ENCODE measurements around the gene SLC26A3. TPM values are rescaled to one million over a fixed set of nuclear protein-coding genes. Genes with fewer than 3 reads are reported as not detected.
A peak's percentile ranks its signal among the peaks of the same experiment; 100 is the strongest.

SLC26A3 gene
- total RNA-seq, 4 donors from 2014 or later = 4.5 to 13.1 (median 10.4) TPM

DNA sequence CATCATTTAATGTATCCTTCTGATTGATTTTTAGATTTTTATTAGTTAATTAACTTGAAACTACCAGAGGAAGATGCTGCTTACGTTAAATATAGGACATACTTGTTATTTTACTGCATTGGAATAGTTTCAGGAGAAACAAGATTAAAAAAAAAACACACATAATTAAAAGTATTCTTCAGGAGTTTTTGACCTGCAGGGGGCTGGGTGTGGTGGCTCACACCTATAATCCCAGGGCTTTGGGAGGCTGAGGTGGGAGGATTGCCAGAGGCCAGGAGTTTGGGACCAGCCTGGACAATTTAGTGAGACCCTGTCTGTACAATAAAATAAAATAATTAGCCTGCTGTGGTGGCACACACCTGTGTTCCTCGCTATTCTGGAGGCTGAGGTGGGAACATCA is 48.4 kb downstream of the SLC26A3 start:
- peak overlapping the region in 3 of 4 donors; percentile 1 to 23 (median 12) for H3K27ac ChIP-seq (replicated peaks in 1 of 4)
- no peaks in the 10 kb centered on the region for H3K9me3 ChIP-seq
- WGBS = 93% methylated on average over 2 of the region's 2 CpGs
- peaks cover 0 to 19% (median 4%) of the 10 kb centered on the region in 4 donors for H3K4me1 ChIP-seq
- H3K4me3 ChIP-seq = no peak overlapping the region
- no peaks in the 10 kb centered on the region for H3K27me3 ChIP-seq
- H3K36me3 ChIP-seq = peaks cover 68 to 100% (median 87%) of the 10 kb centered on the region in 4 donors
- no peak for DNase-seq (ENCODE audit: extremely low spot score)
- no peak for TF ChIP-seq POLR2AphosphoS5 (IDR thresholded peaks at IDR 0.05)
- TF ChIP-seq POLR2A (IDR thresholded peaks at IDR 0.05; ENCODE audit: low read depth) = no peak
- no peak for TF ChIP-seq EP300 (IDR thresholded peaks at IDR 0.05)
- TF ChIP-seq, protein P1, sequence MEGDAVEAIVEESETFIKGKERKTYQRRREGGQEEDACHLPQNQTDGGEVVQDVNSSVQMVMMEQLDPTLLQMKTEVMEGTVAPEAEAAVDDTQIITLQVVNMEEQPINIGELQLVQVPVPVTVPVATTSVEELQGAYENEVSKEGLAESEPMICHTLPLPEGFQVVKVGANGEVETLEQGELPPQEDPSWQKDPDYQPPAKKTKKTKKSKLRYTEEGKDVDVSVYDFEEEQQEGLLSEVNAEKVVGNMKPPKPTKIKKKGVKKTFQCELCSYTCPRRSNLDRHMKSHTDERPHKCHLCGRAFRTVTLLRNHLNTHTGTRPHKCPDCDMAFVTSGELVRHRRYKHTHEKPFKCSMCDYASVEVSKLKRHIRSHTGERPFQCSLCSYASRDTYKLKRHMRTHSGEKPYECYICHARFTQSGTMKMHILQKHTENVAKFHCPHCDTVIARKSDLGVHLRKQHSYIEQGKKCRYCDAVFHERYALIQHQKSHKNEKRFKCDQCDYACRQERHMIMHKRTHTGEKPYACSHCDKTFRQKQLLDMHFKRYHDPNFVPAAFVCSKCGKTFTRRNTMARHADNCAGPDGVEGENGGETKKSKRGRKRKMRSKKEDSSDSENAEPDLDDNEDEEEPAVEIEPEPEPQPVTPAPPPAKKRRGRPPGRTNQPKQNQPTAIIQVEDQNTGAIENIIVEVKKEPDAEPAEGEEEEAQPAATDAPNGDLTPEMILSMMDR (IDR thresholded peaks at IDR 0.05) = peak in 1 of 3 experiments; percentile 11
- intact Hi-C loops (cut with DNase I) = no loop called here

GRCh38 chr7:107751113-107751512 is 51.9 kb downstream of the SLC26A3 start:
- peaks cover 50 to 74% (median 61%) of the 10 kb centered on the region in 4 donors for H3K36me3 ChIP-seq
- TF ChIP-seq POLR2AphosphoS5 (IDR thresholded peaks at IDR 0.05) = no peak
- no peak for TF ChIP-seq EP300 (IDR thresholded peaks at IDR 0.05)
- TF ChIP-seq, protein P1 (IDR thresholded peaks at IDR 0.05) = no peak
- TF ChIP-seq POLR2A (IDR thresholded peaks at IDR 0.05; ENCODE audit: low read depth) = no peak
- H3K27ac ChIP-seq (replicated peaks in 1 of 4) = no peak overlapping the region
- H3K27me3 ChIP-seq = no peaks in the 10 kb centered on the region
- H3K4me3 ChIP-seq = no peak overlapping the region
- WGBS = 93% methylated on average over 7 of the region's 7 CpGs
- no peaks in the 10 kb centered on the region for H3K9me3 ChIP-seq
- peaks cover 11 to 38% (median 33%) of the 10 kb centered on the region in 4 donors for H3K4me1 ChIP-seq
- no peak for DNase-seq (ENCODE audit: extremely low spot score)
- intact Hi-C loops (cut with DNase I) = no loop called here

DNA sequence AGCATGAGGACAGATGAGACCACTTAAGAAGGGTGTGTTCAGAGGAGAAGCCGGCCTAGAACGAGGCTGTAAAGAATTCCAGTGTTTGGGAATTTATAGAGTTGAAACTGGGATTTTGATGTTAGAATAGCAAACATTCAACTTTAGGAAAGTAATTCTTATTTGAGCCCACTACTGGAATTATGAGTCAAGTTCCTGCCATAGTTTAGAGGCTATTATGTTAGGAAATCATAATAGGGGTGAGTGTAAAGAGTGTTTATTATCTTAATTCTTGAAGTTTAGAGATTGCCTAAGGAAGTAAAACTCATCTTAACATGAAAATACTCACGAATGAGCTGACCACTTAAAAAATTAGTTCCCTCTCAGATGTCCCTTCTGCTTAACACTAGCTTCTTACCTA is 57.0 kb downstream of the SLC26A3 start:
- peaks cover 27 to 55% (median 53%) of the 10 kb centered on the region in 4 donors for H3K4me1 ChIP-seq
- intact Hi-C loops (cut with DNase I) = loop anchor here (10.0 kb wide), 1 partner anchor 269 kb away; no protein-coding TSS in a partner anchor
- peak overlapping the region; percentile 80 to 94 (median 88) for H3K4me3 ChIP-seq

DNA sequence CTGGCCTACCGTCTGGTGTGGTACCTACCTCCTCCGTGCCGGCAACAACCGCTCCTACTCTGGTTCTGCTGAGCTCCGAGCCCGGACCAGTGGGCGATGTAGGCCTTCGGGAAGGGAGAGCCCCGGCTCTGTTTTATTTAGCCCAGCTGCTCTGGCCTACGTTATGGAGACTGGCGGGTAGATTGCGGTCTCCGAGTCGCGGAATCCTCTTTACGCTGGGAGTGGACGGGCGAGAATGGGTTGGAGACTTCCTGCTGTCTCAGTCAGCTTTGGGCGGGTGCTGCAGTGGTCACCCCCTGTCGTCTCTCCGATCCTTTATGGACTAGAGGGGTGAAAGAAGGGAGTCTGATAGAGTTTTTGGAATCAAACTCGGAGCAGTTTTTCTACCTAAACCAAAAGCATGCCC is 58.7 kb downstream of the SLC26A3 start:
- DNase-seq (ENCODE audit: extremely low spot score) = no peak
- H3K9me3 ChIP-seq = no peaks in the 10 kb centered on the region
- TF ChIP-seq POLR2A (IDR thresholded peaks at IDR 0.05; ENCODE audit: low read depth) = no peak
- TF ChIP-seq, protein P1 (IDR thresholded peaks at IDR 0.05) = no peak
- no peak for TF ChIP-seq EP300 (IDR thresholded peaks at IDR 0.05)
- no peak for TF ChIP-seq POLR2AphosphoS5 (IDR thresholded peaks at IDR 0.05)
- H3K4me3 ChIP-seq = peak overlapping the region; percentile 80 to 94 (median 88)
- peaks cover 27 to 54% (median 52%) of the 10 kb centered on the region in 4 donors for H3K4me1 ChIP-seq
- H3K36me3 ChIP-seq = peaks cover 0 to 6% (median 5%) of the 10 kb centered on the region in 4 donors
- WGBS = 2% methylated on average over 11 of the region's 22 CpGs
- H3K27ac ChIP-seq (replicated peaks in 1 of 4) = peak overlapping the region; percentile 93 to 96 (median 95)
- no peaks in the 10 kb centered on the region for H3K27me3 ChIP-seq
- intact Hi-C loops (cut with DNase I) = loop anchor here (5.0 to 10.0 kb wide), 3 partner anchors 73 to 282 kb away; no protein-coding TSS in a partner anchor

More for the DNA sequence above, 57.0 kb downstream of the SLC26A3 start:
- TF ChIP-seq, protein P1 (IDR thresholded peaks at IDR 0.05) = no peak
- TF ChIP-seq POLR2A (IDR thresholded peaks at IDR 0.05; ENCODE audit: low read depth) (no peak), EP300 (IDR thresholded peaks at IDR 0.05) (no peak), POLR2AphosphoS5 (IDR thresholded peaks at IDR 0.05) (no peak)
- 56% methylated on average over 3 of the region's 3 CpGs for whole genome bisulfite sequencing
- DNase-seq (ENCODE audit: extremely low spot score) = no peak
- Histone ChIP-seq H3K27ac (replicated peaks in 1 of 4) (peak overlapping the region in 3 of 4 donors; percentile 41 to 95 (median 95)), H3K9me3 (no peaks in the 10 kb centered on the region), H3K36me3 (peaks cover 15 to 23% (median 20%) of the 10 kb centered on the region in 4 donors), H3K27me3 (no peaks in the 10 kb centered on the region)
